Esophagus muscularis mucosa (tissue), 4 donors: ENCODE data around the gene INPP5A. TPM values are rescaled to one million over a fixed set of nuclear protein-coding genes. Genes with fewer than 3 reads are reported as not detected.

Source experiments
- DNase-seq: peaks from one replicate; pipeline ENCODE4 v3.0.0-alpha.2; 2017; ENCODE audit errors: extremely low spot score
- H3K27ac ChIP-seq, 4 donors: fragments of 200-600 bp; sonication (generic); replicated peaks in 1 of 4; 1 replicate in 3 of 4; 2 replicates in 1 of 4; pipeline ENCODE4 v1.5.1; 2016 to 2019; ENCODE audit warnings: mild to moderate bottlenecking in 1 of 4
- H3K27me3 ChIP-seq, 4 donors: fragments of 200-600 bp; sonication (generic); one replicate each; pipeline versions ENCODE4 v1.5.1 to v1.6.0; 2016 to 2019
- H3K36me3 ChIP-seq, 4 donors: fragments of 200-600 bp; sonication (generic); one replicate each; pipeline ENCODE4 v1.5.1; 2016 to 2019
- H3K4me1 ChIP-seq, 4 donors: fragments of 200-600 bp; sonication (generic); one replicate each; pipeline ENCODE4 v1.5.1; 2016 to 2019
- H3K4me3 ChIP-seq, 4 donors: fragments of 200-600 bp; sonication (generic); 1 replicate in 2 of 4; 2 replicates in 2 of 4; pipeline ENCODE4 v1.5.1; 2016 to 2019; ENCODE audit warnings: mild to moderate bottlenecking in 4 of 4, moderate library complexity in 1 of 4
- H3K9me3 ChIP-seq, 4 donors: fragments of 200-600 bp; sonication (generic); 1 replicate in 3 of 4; 2 replicates in 1 of 4; pipeline ENCODE4 v1.5.1; 2016 to 2019
- CTCF ChIP-seq, 3 experiments: fragments of 200-600 bp in 2 of 3; fragments of 450-650 bp in 1 of 3; sonication (generic) in 2 of 3; IDR thresholded peaks; one replicate each; pipeline ENCODE4 v1.5.1; 2017 to 2019; ENCODE audit warnings: antibody characterized with exemption in 3 of 3, mild to moderate bottlenecking in 2 of 3, moderate library complexity in 1 of 3
- EP300 ChIP-seq: sonication (generic); formaldehyde crosslinking; IDR thresholded peaks from one replicate; pipeline ENCODE4 v1.6.1; 2017; ENCODE audit warnings: antibody characterized with exemption
- POLR2A ChIP-seq: fragments of 450-650 bp; IDR thresholded peaks from one replicate; pipeline ENCODE4 v1.6.1; 2017; ENCODE audit warnings: antibody characterized with exemption, moderate library complexity, mild to moderate bottlenecking, low read depth
- POLR2AphosphoS5 ChIP-seq, 2 donors: sonication (generic); formaldehyde crosslinking; IDR thresholded peaks; one replicate each; pipeline ENCODE4 v1.6.1; 2017; ENCODE audit warnings: antibody characterized with exemption in 2 of 2
- WGBS: methylation state at CpG from one replicate; pipeline ENCODE4 v1.1.5; 2018; 5-methylcytosine and 5-hydroxymethylcytosine counted together
- intact Hi-C: fragments of 100-400 bp; cut with DNase I; formaldehyde crosslinking; loops from one replicate; pipeline ENCODE4 v1.15.1; 2023
- total RNA-seq, 4 donors: library from RNA; depleted of rRNA; stranded (reverse); fragments of >200 nt; gene quantifications; one replicate each; pipeline versions ENCODE4 v1.1.0 to v1.2.1, GENCODE V29; 2016

The INPP5A gene
- total RNA-seq, 4 donors from 2014 or later = 234 to 301 (median 245) TPM

GRCh38 chr10:132755166-132755711 is 217.7 kb downstream of the INPP5A start:
- no peak for DNase-seq
- intact Hi-C loops = no loop called here
- H3K9me3 ChIP-seq = no peaks in the 10 kb centered on the region
- WGBS = 91% methylated on average over 15 of the region's 15 CpGs
- TF ChIP-seq POLR2A (no peak), CTCF (IDR thresholded peaks at IDR 0.05) (no peak), EP300 (no peak), POLR2AphosphoS5 (IDR thresholded peaks at IDR 0.05) (no peak)
- H3K36me3 ChIP-seq = peaks cover 51 to 95% (median 86%) of the 10 kb centered on the region in 4 donors
- H3K4me1 ChIP-seq = no peaks in the 10 kb centered on the region
- H3K27ac ChIP-seq = no peak overlapping the region
- H3K4me3 ChIP-seq = no peak overlapping the region
- H3K27me3 ChIP-seq = no peaks in the 10 kb centered on the region

- TF ChIP-seq POLR2A (no peak), EP300 (no peak), POLR2AphosphoS5 (IDR thresholded peaks at IDR 0.05) (no peak), CTCF (IDR thresholded peaks at IDR 0.05) (no peak)
- H3K36me3 ChIP-seq = peaks cover 48 to 94% (median 86%) of the 10 kb centered on the region in 4 donors
- WGBS = 89% methylated on average over 14 of the region's 14 CpGs
- intact Hi-C loops = no loop called here
- H3K4me1 ChIP-seq = no peaks in the 10 kb centered on the region
- H3K9me3 ChIP-seq = no peaks in the 10 kb centered on the region
- H3K27me3 ChIP-seq = no peaks in the 10 kb centered on the region
- H3K27ac ChIP-seq = no peak overlapping the region
- H3K4me3 ChIP-seq = no peak overlapping the region
- DNase-seq = no peak
Measured at GRCh38 chr10:132756591-132756990, 219.0 kb downstream of the INPP5A start.

- TF ChIP-seq POLR2AphosphoS5 (IDR thresholded peaks at IDR 0.05) = no peak
- TF ChIP-seq POLR2A = no peak
- TF ChIP-seq EP300 = no peak
- TF ChIP-seq CTCF (IDR thresholded peaks at IDR 0.05) = no peak
- Histone ChIP-seq H3K27me3 (no peaks in the 10 kb centered on the region), H3K4me3 (no peak overlapping the region), H3K27ac (no peak overlapping the region), H3K9me3 (no peaks in the 10 kb centered on the region), H3K4me1 (no peaks in the 10 kb centered on the region), H3K36me3 (peaks cover 54 to 94% (median 85%) of the 10 kb centered on the region in 4 donors)
- WGBS = 91% methylated on average over 27 of the region's 27 CpGs
- no peak for DNase-seq
- intact Hi-C loops = no loop called here
Measured at GRCh38 chr10:132757171-132757570, 219.6 kb downstream of the INPP5A start.

- no peak overlapping the region for H3K4me3 ChIP-seq
- no peak overlapping the region for H3K27ac ChIP-seq
- H3K4me1 ChIP-seq = no peaks in the 10 kb centered on the region
- peaks cover 54 to 91% (median 75%) of the 10 kb centered on the region in 4 donors for H3K36me3 ChIP-seq
- no peaks in the 10 kb centered on the region for H3K9me3 ChIP-seq
- intact Hi-C loops = no loop called here
- no peak for DNase-seq
- TF ChIP-seq CTCF (IDR thresholded peaks at IDR 0.05) (no peak), EP300 (no peak), POLR2AphosphoS5 (IDR thresholded peaks at IDR 0.05) (no peak), POLR2A (no peak)
- WGBS = 94% methylated on average over 14 of the region's 14 CpGs
- no peaks in the 10 kb centered on the region for H3K27me3 ChIP-seq
Measured at GRCh38 chr10:132758865-132759264, 221.3 kb downstream of the INPP5A start.
